ENCODE results near the gene USP17L26. TPM values are rescaled to one million over a fixed set of nuclear protein-coding genes. Genes with fewer than 3 reads are reported as not detected.
"Not testable (repeated sequence)": the region's sequence is repeated elsewhere in the genome, so short reads cannot be mapped to it uniquely, and the experiment has no call there.

Gene USP17L26, protein sequence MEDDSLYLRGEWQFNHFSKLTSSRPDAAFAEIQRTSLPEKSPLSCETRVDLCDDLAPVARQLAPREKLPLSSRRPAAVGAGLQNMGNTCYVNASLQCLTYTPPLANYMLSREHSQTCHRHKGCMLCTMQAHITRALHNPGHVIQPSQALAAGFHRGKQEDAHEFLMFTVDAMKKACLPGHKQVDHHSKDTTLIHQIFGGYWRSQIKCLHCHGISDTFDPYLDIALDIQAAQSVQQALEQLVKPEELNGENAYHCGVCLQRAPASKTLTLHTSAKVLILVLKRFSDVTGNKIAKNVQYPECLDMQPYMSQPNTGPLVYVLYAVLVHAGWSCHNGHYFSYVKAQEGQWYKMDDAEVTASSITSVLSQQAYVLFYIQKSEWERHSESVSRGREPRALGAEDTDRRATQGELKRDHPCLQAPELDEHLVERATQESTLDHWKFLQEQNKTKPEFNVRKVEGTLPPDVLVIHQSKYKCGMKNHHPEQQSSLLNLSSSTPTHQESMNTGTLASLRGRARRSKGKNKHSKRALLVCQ
- total RNA-seq (2021; ENCODE audit: unreplicated experiment): not detected
- polyA plus RNA-seq (2012): not detected in 2 replicates
- not detected for Bru-seq, nascent RNA
- BruChase-seq, experiment 1, labeled RNA remaining after a 6-hour chase: not detected
- BruChase-seq, experiment 2, labeled RNA remaining after a 2-hour chase: not detected
- long read RNA-seq: 0 reads

DNA sequence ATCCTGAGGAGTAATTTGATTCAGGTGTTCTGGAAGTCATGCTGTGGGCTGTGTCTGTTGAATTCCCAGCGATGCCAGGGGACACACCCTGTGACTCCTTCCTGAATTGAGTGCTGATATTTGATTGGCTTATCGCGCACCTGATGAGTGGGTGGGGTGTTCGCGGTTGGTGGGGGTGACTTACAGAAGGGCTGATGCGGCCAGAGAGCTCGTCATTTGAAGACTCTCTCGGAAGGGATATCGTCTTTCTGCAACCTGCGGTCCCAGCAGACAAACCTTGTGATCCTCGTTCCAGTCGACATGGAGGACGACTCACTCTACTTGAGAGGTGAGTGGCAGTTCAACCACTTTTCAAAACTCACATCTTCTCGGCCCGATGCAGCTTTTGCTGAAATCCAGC is at the start of gene USP17L26:
Gene USP17L26, plus strand, starts transcription at position 301 of the 400 bp plus-strand sequence. Its CDS starts 0 bp downstream, at position 301.
- H2AFZ ChIP-seq (ENCODE audit: low read depth, low read length, poor library complexity, severe bottlenecking); DNase-seq (ENCODE audit: low read depth, low spot score); H3K9me2 ChIP-seq (ENCODE audit: insufficient read depth); H4K20me1 ChIP-seq (ENCODE audit: insufficient read depth); H3K9ac ChIP-seq (ENCODE audit: low read length); RAD21 ChIA-PET (ENCODE audit: low non-redundant PET in 1 of 2, low total read pairs in 2 of 2, uncharacterized antibody in 2 of 2, unreplicated experiment in 2 of 2); BruUV-seq (replicated peaks); CTCF ChIA-PET; H3K36me3 ChIP-seq (ENCODE audit: control insufficient read depth in 1 of 2, insufficient read depth in 2 of 2, low read length in 2 of 2); H3K4me1 ChIP-seq (ENCODE audit: control insufficient read depth in 1 of 2, insufficient read depth in 2 of 2, low read length in 2 of 2); ATAC-seq; H3K27me3 ChIP-seq (ENCODE audit: insufficient read depth, low read length); H3K4me3 ChIP-seq (replicated peaks in 1 of 2; ENCODE audit: low read depth in 1 of 2, low read length in 2 of 2); H3K9me3 ChIP-seq (ENCODE audit: control insufficient read depth in 1 of 2, insufficient read depth in 1 of 2, low read depth in 1 of 2, low read length in 2 of 2); H3K4me2 ChIP-seq (ENCODE audit: low read length); H3K27ac ChIP-seq (ENCODE audit: low read depth, low read length); intact Hi-C loops (cut with micrococcal nuclease); POLR2A ChIA-PET; H3K79me2 ChIP-seq (ENCODE audit: insufficient read depth, low read length): not testable (repeated sequence)

- intact Hi-C loops (cut with micrococcal nuclease); H2AFZ ChIP-seq (ENCODE audit: low read depth, low read length, poor library complexity, severe bottlenecking); H3K4me3 ChIP-seq (replicated peaks in 1 of 2; ENCODE audit: low read depth in 1 of 2, low read length in 2 of 2); POLR2A ChIA-PET; H3K36me3 ChIP-seq (ENCODE audit: control insufficient read depth in 1 of 2, insufficient read depth in 2 of 2, low read length in 2 of 2); CTCF ChIA-PET; RAD21 ChIA-PET (ENCODE audit: low non-redundant PET in 1 of 2, low total read pairs in 2 of 2, uncharacterized antibody in 2 of 2, unreplicated experiment in 2 of 2); ATAC-seq; H3K79me2 ChIP-seq (ENCODE audit: insufficient read depth, low read length); H3K27me3 ChIP-seq (ENCODE audit: insufficient read depth, low read length); H3K27ac ChIP-seq (ENCODE audit: low read depth, low read length); H3K9me2 ChIP-seq (ENCODE audit: insufficient read depth); H3K9me3 ChIP-seq (ENCODE audit: control insufficient read depth in 1 of 2, insufficient read depth in 1 of 2, low read depth in 1 of 2, low read length in 2 of 2); DNase-seq (ENCODE audit: low read depth, low spot score); BruUV-seq (replicated peaks); H3K4me1 ChIP-seq (ENCODE audit: control insufficient read depth in 1 of 2, insufficient read depth in 2 of 2, low read length in 2 of 2); H3K9ac ChIP-seq (ENCODE audit: low read length); H3K4me2 ChIP-seq (ENCODE audit: low read length); H4K20me1 ChIP-seq (ENCODE audit: insufficient read depth): not testable (repeated sequence)
Measured at GRCh38 chr4:9324191-9324590, 10.3 kb upstream of the USP17L26 start.

DNA sequence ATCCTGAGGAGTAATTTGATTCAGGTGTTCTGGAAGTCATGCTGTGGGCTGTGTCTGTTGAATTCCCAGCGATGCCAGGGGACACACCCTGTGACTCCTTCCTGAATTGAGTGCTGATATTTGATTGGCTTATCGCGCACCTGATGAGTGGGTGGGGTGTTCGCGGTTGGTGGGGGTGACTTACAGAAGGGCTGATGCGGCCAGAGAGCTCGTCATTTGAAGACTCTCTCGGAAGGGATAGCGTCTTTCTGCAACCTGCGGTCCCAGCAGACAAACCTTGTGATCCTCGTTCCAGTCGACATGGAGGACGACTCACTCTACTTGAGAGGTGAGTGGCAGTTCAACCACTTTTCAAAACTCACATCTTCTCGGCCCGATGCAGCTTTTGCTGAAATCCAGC is 9.6 kb upstream of the USP17L26 start, which contains the start of gene USP17L24:
Gene USP17L24, plus strand, starts transcription at position 301 of the 400 bp plus-strand sequence. Its CDS starts 0 bp downstream, at position 301.
- H3K36me3 ChIP-seq (ENCODE audit: control insufficient read depth in 1 of 2, insufficient read depth in 2 of 2, low read length in 2 of 2); DNase-seq (ENCODE audit: low read depth, low spot score); H3K9ac ChIP-seq (ENCODE audit: low read length); POLR2A ChIA-PET; H3K9me2 ChIP-seq (ENCODE audit: insufficient read depth); H4K20me1 ChIP-seq (ENCODE audit: insufficient read depth); H3K4me1 ChIP-seq (ENCODE audit: control insufficient read depth in 1 of 2, insufficient read depth in 2 of 2, low read length in 2 of 2); BruUV-seq (replicated peaks); H3K79me2 ChIP-seq (ENCODE audit: insufficient read depth, low read length); H3K9me3 ChIP-seq (ENCODE audit: control insufficient read depth in 1 of 2, insufficient read depth in 1 of 2, low read depth in 1 of 2, low read length in 2 of 2); CTCF ChIA-PET; RAD21 ChIA-PET (ENCODE audit: low non-redundant PET in 1 of 2, low total read pairs in 2 of 2, uncharacterized antibody in 2 of 2, unreplicated experiment in 2 of 2); H3K27ac ChIP-seq (ENCODE audit: low read depth, low read length); ATAC-seq; H2AFZ ChIP-seq (ENCODE audit: low read depth, low read length, poor library complexity, severe bottlenecking); H3K4me3 ChIP-seq (replicated peaks in 1 of 2; ENCODE audit: low read depth in 1 of 2, low read length in 2 of 2); intact Hi-C loops (cut with micrococcal nuclease); H3K4me2 ChIP-seq (ENCODE audit: low read length); H3K27me3 ChIP-seq (ENCODE audit: insufficient read depth, low read length): not testable (repeated sequence)

GRCh38 chr4:9329611-9330010 is 4.8 kb upstream of the USP17L26 start, which contains the start of gene USP17L25:
Gene USP17L25 (plus strand): TSS chr4:9329911. CDS start chr4:9329911, 0 bp downstream.
- H4K20me1 ChIP-seq (ENCODE audit: insufficient read depth); ATAC-seq; H3K27ac ChIP-seq (ENCODE audit: low read depth, low read length); BruUV-seq (replicated peaks); POLR2A ChIA-PET; H3K27me3 ChIP-seq (ENCODE audit: insufficient read depth, low read length); H2AFZ ChIP-seq (ENCODE audit: low read depth, low read length, poor library complexity, severe bottlenecking); DNase-seq (ENCODE audit: low read depth, low spot score); intact Hi-C loops (cut with micrococcal nuclease); H3K4me2 ChIP-seq (ENCODE audit: low read length); H3K9me3 ChIP-seq (ENCODE audit: control insufficient read depth in 1 of 2, insufficient read depth in 1 of 2, low read depth in 1 of 2, low read length in 2 of 2); CTCF ChIA-PET; H3K9me2 ChIP-seq (ENCODE audit: insufficient read depth); RAD21 ChIA-PET (ENCODE audit: low non-redundant PET in 1 of 2, low total read pairs in 2 of 2, uncharacterized antibody in 2 of 2, unreplicated experiment in 2 of 2); H3K4me1 ChIP-seq (ENCODE audit: control insufficient read depth in 1 of 2, insufficient read depth in 2 of 2, low read length in 2 of 2); H3K79me2 ChIP-seq (ENCODE audit: insufficient read depth, low read length); H3K36me3 ChIP-seq (ENCODE audit: control insufficient read depth in 1 of 2, insufficient read depth in 2 of 2, low read length in 2 of 2); H3K9ac ChIP-seq (ENCODE audit: low read length); H3K4me3 ChIP-seq (replicated peaks in 1 of 2; ENCODE audit: low read depth in 1 of 2, low read length in 2 of 2): not testable (repeated sequence)
